Measurements from ENCODE around the gene SETD2.

DNA sequence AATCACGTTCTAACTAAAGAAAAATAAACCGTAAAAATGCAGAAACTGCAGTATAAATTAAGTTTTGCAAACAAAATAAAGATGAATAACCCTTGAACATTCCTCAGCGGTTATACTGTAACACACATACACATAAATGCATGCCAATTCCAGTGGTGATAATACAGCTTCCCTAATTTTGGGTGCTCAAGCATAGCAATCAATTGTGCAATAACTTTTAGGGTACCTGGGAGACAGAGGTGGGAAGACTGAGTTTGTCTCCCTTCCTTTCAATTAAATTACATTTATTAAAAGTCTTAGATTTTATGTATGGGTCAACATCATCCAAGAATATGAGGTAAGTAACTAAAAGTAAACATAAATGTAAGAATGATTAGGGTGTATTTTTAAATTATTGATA is 71.8 kb downstream of the SETD2 start:
- TF ChIP-seq, protein P1, sequence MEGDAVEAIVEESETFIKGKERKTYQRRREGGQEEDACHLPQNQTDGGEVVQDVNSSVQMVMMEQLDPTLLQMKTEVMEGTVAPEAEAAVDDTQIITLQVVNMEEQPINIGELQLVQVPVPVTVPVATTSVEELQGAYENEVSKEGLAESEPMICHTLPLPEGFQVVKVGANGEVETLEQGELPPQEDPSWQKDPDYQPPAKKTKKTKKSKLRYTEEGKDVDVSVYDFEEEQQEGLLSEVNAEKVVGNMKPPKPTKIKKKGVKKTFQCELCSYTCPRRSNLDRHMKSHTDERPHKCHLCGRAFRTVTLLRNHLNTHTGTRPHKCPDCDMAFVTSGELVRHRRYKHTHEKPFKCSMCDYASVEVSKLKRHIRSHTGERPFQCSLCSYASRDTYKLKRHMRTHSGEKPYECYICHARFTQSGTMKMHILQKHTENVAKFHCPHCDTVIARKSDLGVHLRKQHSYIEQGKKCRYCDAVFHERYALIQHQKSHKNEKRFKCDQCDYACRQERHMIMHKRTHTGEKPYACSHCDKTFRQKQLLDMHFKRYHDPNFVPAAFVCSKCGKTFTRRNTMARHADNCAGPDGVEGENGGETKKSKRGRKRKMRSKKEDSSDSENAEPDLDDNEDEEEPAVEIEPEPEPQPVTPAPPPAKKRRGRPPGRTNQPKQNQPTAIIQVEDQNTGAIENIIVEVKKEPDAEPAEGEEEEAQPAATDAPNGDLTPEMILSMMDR (IDR thresholded peaks at IDR 0.05; ENCODE audit: low read length), result no peak
- TF ChIP-seq EZH2 (IDR thresholded peaks at IDR 0.05; ENCODE audit: borderline replicate concordance, low read length), result no peak

Measured in OCI-LY1 (cell line).